Measurements from ENCODE around the gene LCN2.
"Not testable (repeated sequence)": the region's sequence is repeated elsewhere in the genome, so short reads cannot be mapped to it uniquely, and the experiment has no call there.

The LCN2 gene

DNA sequence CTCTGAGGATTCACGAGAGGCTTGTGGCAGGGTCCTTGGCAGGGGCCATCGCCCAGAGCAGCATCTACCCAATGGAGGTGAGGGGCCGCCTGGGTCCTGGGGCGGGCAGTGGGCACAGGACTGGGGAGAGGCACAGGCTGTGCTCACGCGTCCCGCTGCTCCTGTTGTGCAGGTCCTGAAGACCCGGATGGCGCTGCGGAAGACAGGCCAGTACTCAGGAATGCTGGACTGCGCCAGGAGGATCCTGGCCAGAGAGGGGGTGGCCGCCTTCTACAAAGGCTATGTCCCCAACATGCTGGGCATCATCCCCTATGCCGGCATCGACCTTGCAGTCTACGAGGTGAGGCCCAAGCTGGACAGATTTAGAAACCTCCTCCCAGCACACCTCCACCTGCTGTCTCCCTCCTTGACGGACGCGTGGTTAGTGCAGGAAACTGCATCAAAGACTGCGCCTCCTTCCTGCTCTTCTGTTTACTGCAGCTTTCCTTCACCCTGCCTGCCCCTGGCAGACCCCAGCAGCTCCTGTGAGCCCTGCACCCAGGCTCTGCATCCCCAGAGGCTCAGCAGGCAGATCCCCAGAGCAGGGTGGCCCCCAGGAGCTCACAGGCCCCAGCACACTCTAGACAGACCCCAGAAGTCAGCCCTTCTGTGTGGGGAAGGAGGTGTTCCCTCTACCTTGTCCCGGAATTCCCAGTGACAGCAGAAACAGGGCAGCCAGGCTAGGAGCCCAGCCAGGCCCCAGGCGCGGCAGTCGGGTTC lies 42.9 kb upstream of the LCN2 start:
- no peak overlapping the region for H3K27ac ChIP-seq (ENCODE audit: low read depth, low read length)
- H3K4me1 ChIP-seq (ENCODE audit: control insufficient read depth, insufficient read depth, low read length), result peaks cover 4% of the 10 kb centered on the region
- H3K36me3 ChIP-seq (ENCODE audit: control insufficient read depth, insufficient read depth, low read length), result peaks cover 68% of the 10 kb centered on the region
- H3K9ac ChIP-seq (ENCODE audit: low read length), result no peak overlapping the region
- no peaks in the 10 kb centered on the region for H3K9me3 ChIP-seq (ENCODE audit: control insufficient read depth, insufficient read depth, low read depth, low read length)
- no peaks in the 10 kb centered on the region for H3K27me3 ChIP-seq (ENCODE audit: control insufficient read depth, insufficient read depth, low read length)
- no peak overlapping the region for H3K4me3 ChIP-seq (ENCODE audit: low read depth, low read length)

DNA sequence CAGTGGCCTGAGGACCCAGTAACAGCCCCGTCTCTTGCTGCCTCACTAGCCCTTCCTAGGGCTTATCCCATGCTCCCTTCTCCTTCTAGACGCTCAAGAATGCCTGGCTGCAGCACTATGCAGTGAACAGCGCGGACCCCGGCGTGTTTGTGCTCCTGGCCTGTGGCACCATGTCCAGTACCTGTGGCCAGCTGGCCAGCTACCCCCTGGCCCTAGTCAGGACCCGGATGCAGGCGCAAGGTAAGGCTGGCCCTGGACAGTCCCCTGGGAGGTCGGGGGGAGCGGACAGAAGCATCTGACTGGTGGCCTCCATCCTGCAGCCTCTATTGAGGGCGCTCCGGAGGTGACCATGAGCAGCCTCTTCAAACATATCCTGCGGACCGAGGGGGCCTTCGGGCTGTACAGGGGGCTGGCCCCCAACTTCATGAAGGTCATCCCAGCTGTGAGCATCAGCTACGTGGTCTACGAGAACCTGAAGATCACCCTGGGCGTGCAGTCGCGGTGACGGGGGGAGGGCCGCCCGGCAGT lies 42.2 kb upstream of the LCN2 start:
- Histone ChIP-seq H3K36me3 (ENCODE audit: control insufficient read depth, insufficient read depth, low read length) (peaks cover 66% of the 10 kb centered on the region), H3K4me3 (ENCODE audit: low read depth, low read length) (no peak overlapping the region), H3K9ac (ENCODE audit: low read length) (no peak overlapping the region), H3K27ac (ENCODE audit: low read depth, low read length) (no peak overlapping the region), H3K27me3 (ENCODE audit: control insufficient read depth, insufficient read depth, low read length) (no peaks in the 10 kb centered on the region), H3K4me1 (ENCODE audit: control insufficient read depth, insufficient read depth, low read length) (peaks cover under 1% of the 10 kb centered on the region; the same call in 1 of the 2 replicates), H3K9me3 (ENCODE audit: control insufficient read depth, insufficient read depth, low read depth, low read length) (no peaks in the 10 kb centered on the region)

DNA sequence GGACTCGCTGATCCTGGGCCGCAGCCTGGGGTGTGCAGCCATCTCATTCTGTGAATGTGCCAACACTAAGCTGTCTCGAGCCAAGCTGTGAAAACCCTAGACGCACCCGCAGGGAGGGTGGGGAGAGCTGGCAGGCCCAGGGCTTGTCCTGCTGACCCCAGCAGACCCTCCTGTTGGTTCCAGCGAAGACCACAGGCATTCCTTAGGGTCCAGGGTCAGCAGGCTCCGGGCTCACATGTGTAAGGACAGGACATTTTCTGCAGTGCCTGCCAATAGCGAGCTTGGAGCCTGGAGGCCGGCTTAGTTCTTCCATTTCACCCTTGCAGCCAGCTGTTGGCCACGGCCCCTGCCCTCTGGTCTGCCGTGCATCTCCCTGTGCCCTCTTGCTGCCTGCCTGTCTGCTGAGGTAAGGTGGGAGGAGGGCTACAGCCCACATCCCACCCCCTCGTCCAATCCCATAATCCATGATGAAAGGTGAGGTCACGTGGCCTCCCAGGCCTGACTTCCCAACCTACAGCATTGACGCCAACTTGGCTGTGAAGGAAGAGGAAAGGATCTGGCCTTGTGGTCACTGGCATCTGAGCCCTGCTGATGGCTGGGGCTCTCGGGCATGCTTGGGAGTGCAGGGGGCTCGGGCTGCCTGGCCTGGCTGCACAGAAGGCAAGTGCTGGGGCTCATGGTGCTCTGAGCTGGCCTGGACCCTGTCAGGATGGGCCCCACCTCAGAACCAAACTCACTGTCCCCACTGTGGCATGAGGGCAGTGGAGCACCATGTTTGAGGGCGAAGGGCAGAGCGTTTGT lies 41.6 kb upstream of the LCN2 start:
- Histone ChIP-seq H3K9ac (ENCODE audit: low read length) (no peak overlapping the region), H3K27ac (ENCODE audit: low read depth, low read length) (no peak overlapping the region), H3K9me3 (ENCODE audit: control insufficient read depth, insufficient read depth, low read depth, low read length) (no peaks in the 10 kb centered on the region), H3K4me1 (ENCODE audit: control insufficient read depth, insufficient read depth, low read length) (no peaks in the 10 kb centered on the region), H3K36me3 (ENCODE audit: control insufficient read depth, insufficient read depth, low read length) (peaks cover 59% of the 10 kb centered on the region), H3K27me3 (ENCODE audit: control insufficient read depth, insufficient read depth, low read length) (no peaks in the 10 kb centered on the region), H3K4me3 (ENCODE audit: low read depth, low read length) (no peak overlapping the region)

DNA sequence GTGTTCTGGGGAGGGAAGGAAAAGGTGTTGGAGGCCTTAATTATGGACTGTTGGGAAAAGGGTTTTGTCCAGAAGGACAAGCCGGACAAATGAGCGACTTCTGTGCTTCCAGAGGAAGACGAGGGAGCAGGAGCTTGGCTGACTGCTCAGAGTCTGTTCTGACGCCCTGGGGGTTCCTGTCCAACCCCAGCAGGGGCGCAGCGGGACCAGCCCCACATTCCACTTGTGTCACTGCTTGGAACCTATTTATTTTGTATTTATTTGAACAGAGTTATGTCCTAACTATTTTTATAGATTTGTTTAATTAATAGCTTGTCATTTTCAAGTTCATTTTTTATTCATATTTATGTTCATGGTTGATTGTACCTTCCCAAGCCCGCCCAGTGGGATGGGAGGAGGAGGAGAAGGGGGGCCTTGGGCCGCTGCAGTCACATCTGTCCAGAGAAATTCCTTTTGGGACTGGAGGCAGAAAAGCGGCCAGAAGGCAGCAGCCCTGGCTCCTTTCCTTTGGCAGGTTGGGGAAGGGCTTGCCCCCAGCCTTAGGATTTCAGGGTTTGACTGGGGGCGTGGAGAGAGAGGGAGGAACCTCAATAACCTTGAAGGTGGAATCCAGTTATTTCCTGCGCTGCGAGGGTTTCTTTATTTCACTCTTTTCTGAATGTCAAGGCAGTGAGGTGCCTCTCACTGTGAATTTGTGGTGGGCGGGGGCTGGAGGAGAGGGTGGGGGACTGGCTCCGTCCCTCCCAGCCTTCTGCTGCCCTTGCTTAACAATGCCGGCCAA lies 40.8 kb upstream of the LCN2 start:
- Histone ChIP-seq H3K27me3 (ENCODE audit: control insufficient read depth, insufficient read depth, low read length) (no peaks in the 10 kb centered on the region), H3K9ac (ENCODE audit: low read length) (no peak overlapping the region), H3K36me3 (ENCODE audit: control insufficient read depth, insufficient read depth, low read length) (peaks cover 56% of the 10 kb centered on the region), H3K27ac (ENCODE audit: low read depth, low read length) (no peak overlapping the region), H3K4me3 (ENCODE audit: low read depth, low read length) (no peak overlapping the region), H3K4me1 (ENCODE audit: control insufficient read depth, insufficient read depth, low read length) (no peaks in the 10 kb centered on the region), H3K9me3 (ENCODE audit: control insufficient read depth, insufficient read depth, low read depth, low read length) (no peaks in the 10 kb centered on the region)

DNA sequence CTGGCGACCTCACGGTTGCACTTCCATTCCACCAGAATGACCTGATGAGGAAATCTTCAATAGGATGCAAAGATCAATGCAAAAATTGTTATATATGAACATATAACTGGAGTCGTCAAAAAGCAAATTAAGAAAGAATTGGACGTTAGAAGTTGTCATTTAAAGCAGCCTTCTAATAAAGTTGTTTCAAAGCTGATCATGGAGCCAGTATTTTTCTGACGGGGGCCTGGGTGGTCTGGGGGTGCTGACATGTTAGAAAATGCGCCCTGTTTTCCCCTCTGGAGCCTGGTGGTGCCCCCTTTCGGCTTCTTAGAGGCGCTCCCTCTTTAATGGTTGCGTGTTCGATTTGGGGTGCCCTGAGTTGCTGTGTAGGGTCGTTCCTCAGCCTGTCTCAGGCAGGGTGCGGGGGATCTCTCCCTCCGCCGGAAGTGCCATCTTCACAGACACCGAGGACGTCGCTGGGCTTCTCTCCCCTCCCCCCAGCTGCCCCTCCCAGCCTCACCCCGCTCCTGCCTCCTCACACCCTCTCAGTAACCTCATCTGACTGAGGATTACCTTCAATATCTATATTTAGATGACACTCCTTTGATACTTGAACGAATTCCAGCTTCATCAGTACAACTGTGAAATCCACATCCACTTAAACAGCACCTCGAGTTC lies 40.1 kb upstream of the LCN2 start:
- Histone ChIP-seq H3K36me3 (ENCODE audit: control insufficient read depth, insufficient read depth, low read length) (peaks cover 53% of the 10 kb centered on the region), H3K4me1 (ENCODE audit: control insufficient read depth, insufficient read depth, low read length) (no peaks in the 10 kb centered on the region), H3K27me3 (ENCODE audit: control insufficient read depth, insufficient read depth, low read length) (no peaks in the 10 kb centered on the region), H3K9ac (ENCODE audit: low read length) (no peak overlapping the region), H3K9me3 (ENCODE audit: control insufficient read depth, insufficient read depth, low read depth, low read length) (no peaks in the 10 kb centered on the region), H3K27ac (ENCODE audit: low read depth, low read length) (no peak overlapping the region), H3K4me3 (ENCODE audit: low read depth, low read length) (no peak overlapping the region)

DNA sequence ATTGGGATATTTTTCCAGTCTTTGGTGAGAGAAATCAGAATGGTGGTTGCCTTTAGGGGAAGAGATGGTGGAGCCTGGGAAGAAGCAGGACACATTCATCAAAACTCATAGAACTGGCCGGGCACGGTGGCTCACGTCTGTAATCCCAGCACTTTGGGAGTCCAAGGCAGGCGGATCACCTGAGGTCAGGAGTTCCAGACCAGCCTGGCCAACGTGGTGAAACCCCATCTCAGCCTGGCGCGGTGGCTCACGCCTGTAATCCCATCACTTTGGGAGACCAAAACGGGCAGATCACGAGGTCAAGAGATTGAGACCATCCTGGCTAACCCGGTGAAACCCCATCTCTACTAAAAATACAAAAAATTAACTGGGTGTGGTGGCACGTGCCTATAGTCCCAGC lies 37.5 kb upstream of the LCN2 start:
- not testable (repeated sequence) for H3K9me3 ChIP-seq (ENCODE audit: control insufficient read depth, insufficient read depth, low read depth, low read length); H3K9ac ChIP-seq (ENCODE audit: low read length); H3K27me3 ChIP-seq (ENCODE audit: control insufficient read depth, insufficient read depth, low read length); H3K27ac ChIP-seq (ENCODE audit: low read depth, low read length); H3K4me1 ChIP-seq (ENCODE audit: control insufficient read depth, insufficient read depth, low read length); H3K4me3 ChIP-seq (ENCODE audit: low read depth, low read length)
- peaks cover 49% of the 10 kb centered on the region for H3K36me3 ChIP-seq (ENCODE audit: control insufficient read depth, insufficient read depth, low read length)

DNA sequence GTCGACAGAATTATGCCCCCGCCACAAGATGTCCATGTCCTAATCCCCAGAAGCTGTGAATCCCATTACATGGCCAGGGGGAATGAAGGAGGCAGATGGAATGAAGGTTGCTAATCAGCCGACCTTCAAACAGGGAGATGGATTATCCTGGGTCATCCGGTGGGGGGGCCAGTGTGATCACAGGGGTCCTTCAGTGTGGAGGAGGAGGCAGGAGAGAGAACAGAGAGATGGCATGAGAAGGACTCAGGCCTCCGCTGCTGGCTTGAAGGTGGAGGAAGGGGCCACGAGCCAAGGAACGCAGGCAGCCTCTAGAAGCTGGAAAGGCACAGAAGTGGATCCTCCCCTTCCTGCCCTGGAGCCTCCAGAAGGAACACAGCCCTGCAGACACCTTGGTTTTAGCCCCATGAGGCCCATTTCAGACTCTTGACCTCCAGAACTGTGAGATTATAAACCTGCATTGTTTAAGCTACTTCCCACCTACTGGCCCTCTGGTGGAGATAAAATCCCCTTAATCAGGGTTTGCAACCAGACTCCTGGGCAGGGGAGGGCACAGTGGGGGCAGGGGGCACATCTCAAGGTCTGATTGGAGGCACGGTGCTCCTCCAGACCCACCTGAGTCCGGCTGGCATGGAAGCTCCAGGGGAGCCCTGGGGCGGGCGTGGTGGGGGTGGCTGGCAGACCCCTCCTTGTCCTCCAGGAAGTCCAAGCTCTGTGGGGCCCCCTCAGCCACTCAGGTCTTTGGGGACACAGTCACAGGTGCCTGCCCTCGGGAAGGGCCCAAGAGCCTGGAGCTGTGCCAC lies 35.5 kb upstream of the LCN2 start:
- no peaks in the 10 kb centered on the region for H3K27me3 ChIP-seq (ENCODE audit: control insufficient read depth, insufficient read depth, low read length)
- H3K9me3 ChIP-seq (ENCODE audit: control insufficient read depth, insufficient read depth, low read depth, low read length), result no peaks in the 10 kb centered on the region
- no peak overlapping the region for H3K27ac ChIP-seq (ENCODE audit: low read depth, low read length)
- H3K4me3 ChIP-seq (ENCODE audit: low read depth, low read length), result no peak overlapping the region
- H3K4me1 ChIP-seq (ENCODE audit: control insufficient read depth, insufficient read depth, low read length), result peaks cover 8% of the 10 kb centered on the region; the same call in 1 of the 2 replicates
- peaks cover 30% of the 10 kb centered on the region for H3K36me3 ChIP-seq (ENCODE audit: control insufficient read depth, insufficient read depth, low read length)
- H3K9ac ChIP-seq (ENCODE audit: low read length), result no peak overlapping the region

DNA sequence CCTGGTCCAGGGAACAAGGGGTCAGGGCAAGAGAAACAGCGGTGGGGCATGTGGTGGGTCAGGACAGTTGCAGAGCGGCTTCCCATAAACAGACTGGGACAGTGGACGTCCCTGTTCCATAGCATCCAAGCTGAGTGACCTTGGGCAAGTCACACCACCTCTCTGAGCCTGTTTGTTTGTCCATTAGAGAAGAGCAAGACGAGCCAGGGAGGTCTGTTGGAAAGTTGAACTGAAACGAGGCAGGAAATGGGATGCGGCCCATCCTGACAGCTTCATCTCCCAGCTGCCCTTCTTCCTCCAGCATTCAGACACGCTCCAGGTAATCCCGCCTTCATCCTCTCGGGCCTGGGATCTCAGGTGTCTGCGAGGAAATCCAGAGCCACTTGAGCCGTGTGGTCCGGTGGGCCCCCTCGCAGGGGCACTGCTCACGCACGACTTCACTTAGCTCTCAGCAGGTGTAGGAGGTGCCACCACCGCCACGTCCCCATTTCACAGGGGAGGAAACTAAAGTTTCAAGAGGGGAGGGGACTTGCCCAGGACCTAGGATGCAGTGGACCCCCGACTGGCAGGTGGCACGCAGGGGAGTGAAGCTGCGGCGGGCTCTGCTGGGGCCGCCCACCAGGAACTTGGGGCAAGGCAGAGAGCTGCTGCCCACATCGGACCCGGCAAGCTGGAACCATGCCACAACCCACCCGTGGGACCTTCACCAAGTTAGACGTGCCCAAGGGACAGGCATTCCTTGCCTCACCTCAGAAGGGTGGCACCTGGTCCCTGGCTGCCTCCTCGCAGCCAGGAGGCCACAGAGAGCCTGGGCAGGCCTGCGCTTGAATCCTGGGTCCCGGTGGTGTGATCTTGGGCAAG lies 34.7 kb upstream of the LCN2 start:
- H3K36me3 ChIP-seq (ENCODE audit: control insufficient read depth, insufficient read depth, low read length), result peaks cover 29% of the 10 kb centered on the region
- no peak overlapping the region for H3K4me3 ChIP-seq (ENCODE audit: low read depth, low read length)
- peaks cover 8% of the 10 kb centered on the region; the same call in 1 of the 2 replicates for H3K4me1 ChIP-seq (ENCODE audit: control insufficient read depth, insufficient read depth, low read length)
- H3K27ac ChIP-seq (ENCODE audit: low read depth, low read length), result no peak overlapping the region
- H3K27me3 ChIP-seq (ENCODE audit: control insufficient read depth, insufficient read depth, low read length), result no peaks in the 10 kb centered on the region
- H3K9ac ChIP-seq (ENCODE audit: low read length), result no peak overlapping the region
- no peaks in the 10 kb centered on the region for H3K9me3 ChIP-seq (ENCODE audit: control insufficient read depth, insufficient read depth, low read depth, low read length)

DNA sequence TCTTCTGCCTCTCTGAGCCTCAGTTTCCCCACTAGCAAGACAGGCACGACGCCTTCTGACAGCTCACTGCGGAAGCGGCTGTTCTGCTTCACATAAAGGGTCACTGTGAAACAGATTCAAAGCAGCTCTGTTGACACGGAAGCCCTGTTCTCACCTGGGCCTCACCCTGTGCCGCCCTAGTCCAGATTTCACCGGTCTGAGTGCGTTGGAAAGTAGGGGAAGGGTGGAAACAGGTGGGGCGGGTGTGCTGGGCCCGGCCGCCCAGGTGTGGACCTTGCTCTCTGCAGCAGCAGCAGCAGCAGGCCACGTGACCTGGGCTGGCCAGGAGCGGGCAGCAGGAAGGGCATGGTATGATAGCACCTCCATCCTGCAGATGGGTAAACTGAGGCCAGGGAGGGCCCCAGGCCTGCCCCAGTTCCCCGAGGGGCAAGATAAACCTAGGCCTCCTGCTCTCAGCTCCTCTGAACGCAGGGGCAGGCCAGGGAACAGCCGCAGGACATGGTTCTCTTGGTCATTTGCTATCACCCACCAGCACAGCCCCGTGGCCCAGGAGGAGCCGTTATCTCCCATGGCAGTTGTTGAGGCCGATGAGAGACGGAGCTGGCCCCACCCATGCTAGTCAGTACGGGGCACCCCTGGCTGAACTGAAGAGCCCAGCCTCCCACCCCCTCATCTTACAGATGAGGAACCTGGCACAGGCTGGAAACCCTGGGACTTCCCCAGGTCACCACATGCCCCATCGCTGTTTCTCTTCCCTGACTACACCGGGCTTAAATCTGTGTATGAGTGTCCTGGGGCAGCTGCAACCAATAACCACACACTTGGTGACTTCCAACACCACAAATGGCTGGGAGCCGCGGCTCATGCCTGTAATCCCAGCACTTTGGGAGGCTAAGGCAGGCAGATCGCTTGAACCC lies 33.8 kb upstream of the LCN2 start:
- peaks cover 8% of the 10 kb centered on the region; the same call in 1 of the 2 replicates for H3K4me1 ChIP-seq (ENCODE audit: control insufficient read depth, insufficient read depth, low read length)
- no peaks in the 10 kb centered on the region for H3K27me3 ChIP-seq (ENCODE audit: control insufficient read depth, insufficient read depth, low read length)
- H3K9ac ChIP-seq (ENCODE audit: low read length), result no peak overlapping the region
- no peak overlapping the region for H3K4me3 ChIP-seq (ENCODE audit: low read depth, low read length)
- peaks cover 32% of the 10 kb centered on the region for H3K36me3 ChIP-seq (ENCODE audit: control insufficient read depth, insufficient read depth, low read length)
- no peaks in the 10 kb centered on the region for H3K9me3 ChIP-seq (ENCODE audit: control insufficient read depth, insufficient read depth, low read depth, low read length)
- H3K27ac ChIP-seq (ENCODE audit: low read depth, low read length), result no peak overlapping the region

All from HUES6 (cell line).